Measurements from ENCODE around the gene DGKD. TPM values are rescaled to one million over a fixed set of nuclear protein-coding genes. Genes with fewer than 3 reads are reported as not detected.

Gene DGKD
- total RNA-seq, 2 donors from 2014 or later, result 21.5 to 63.1 TPM

DNA sequence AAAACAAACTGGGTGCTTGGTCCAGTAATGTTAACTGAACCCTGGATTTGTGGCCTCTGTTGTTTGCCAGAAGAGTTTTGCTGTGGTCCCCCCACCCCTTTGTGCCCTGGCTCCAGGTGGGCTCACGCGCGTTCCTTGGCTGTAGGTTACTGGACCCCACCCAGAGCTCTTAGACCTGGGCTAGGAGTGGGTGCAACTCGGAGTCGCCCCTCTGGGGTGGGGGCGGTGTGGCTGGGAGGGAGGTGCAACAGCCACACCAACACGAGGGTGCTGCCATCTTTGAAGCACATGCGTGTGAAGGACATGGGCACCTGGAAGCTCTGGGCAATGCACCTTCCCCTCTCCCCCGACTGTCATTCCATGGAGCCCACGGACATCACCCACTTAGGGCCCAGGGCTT is 119.6 kb downstream of the DGKD start:
- H3K4me3 ChIP-seq, result no peak overlapping the region
- 97% methylated on average over 10 of the region's 10 CpGs for WGBS
- no peaks in the 10 kb centered on the region for H3K9me3 ChIP-seq
- no peak for DNase-seq (ENCODE audit: low spot score)
- peaks cover 0 to 5% of the 10 kb centered on the region in 2 donors for H3K36me3 ChIP-seq
- no peaks in the 10 kb centered on the region for H3K27me3 ChIP-seq (replicated peaks; ENCODE audit: insufficient read depth)
- intact Hi-C loops (cut with DNase I), result no loop called here
- no peak for TF ChIP-seq POLR2AphosphoS5 (IDR thresholded peaks at IDR 0.05)
- TF ChIP-seq, protein P1, sequence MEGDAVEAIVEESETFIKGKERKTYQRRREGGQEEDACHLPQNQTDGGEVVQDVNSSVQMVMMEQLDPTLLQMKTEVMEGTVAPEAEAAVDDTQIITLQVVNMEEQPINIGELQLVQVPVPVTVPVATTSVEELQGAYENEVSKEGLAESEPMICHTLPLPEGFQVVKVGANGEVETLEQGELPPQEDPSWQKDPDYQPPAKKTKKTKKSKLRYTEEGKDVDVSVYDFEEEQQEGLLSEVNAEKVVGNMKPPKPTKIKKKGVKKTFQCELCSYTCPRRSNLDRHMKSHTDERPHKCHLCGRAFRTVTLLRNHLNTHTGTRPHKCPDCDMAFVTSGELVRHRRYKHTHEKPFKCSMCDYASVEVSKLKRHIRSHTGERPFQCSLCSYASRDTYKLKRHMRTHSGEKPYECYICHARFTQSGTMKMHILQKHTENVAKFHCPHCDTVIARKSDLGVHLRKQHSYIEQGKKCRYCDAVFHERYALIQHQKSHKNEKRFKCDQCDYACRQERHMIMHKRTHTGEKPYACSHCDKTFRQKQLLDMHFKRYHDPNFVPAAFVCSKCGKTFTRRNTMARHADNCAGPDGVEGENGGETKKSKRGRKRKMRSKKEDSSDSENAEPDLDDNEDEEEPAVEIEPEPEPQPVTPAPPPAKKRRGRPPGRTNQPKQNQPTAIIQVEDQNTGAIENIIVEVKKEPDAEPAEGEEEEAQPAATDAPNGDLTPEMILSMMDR (IDR thresholded peaks at IDR 0.05), result no peak
- H3K27ac ChIP-seq, result peak overlapping the region in 1 of 2 donors; percentile 15
- H3K4me1 ChIP-seq (replicated peaks), result no peaks in the 10 kb centered on the region

DNA sequence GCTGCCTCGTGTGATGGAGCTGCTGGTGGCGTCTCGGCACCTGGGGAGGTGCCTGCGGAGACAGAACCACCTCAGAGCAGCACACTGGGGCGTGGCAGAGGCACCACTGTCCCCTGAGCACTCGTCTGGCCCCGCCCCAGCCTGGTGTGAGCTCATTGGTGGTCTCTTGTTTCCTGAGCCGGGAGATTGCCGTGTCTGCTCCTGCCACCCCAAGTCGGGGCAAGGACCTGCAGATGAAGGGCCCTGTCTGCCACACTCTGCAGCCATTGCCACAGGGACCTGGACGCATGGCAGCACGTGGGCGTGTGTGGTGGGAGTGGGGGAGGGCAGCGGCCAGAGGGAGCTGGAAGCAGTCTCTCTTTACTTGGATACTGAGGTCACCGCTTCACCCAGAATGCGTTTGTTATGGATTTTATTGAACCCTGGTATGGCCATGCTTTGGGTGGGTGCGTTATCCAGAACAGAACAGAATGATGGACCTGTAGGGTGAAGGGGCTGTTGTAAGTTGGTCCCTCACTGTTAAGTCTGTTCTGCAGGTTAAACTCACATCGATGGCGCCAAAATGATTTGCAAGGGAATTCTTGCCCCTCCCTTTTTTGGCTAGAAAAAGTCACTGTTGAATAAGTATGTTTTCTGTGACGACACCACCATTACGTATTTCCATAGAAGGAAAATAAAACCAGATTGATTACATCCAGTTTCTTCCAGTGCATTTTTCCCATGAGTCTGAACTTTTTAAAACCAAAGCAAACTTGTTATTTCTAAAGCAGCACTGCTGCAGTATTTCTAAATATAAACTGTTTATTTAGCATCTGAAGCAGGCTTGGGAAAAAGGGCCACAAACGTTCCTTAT is 120.2 kb downstream of the DGKD start:
- H3K4me1 ChIP-seq (replicated peaks), result no peaks in the 10 kb centered on the region
- no peak overlapping the region for H3K4me3 ChIP-seq
- TF ChIP-seq POLR2AphosphoS5 (IDR thresholded peaks at IDR 0.05) (no peak), POLR2A (IDR thresholded peaks at IDR 0.05) (no peak)
- TF ChIP-seq, protein P1 (IDR thresholded peaks at IDR 0.05), result no peak
- H3K27me3 ChIP-seq (replicated peaks; ENCODE audit: insufficient read depth), result no peaks in the 10 kb centered on the region
- intact Hi-C loops (cut with DNase I), result no loop called here
- no peak for DNase-seq (ENCODE audit: low spot score)
- H3K36me3 ChIP-seq, result peaks cover 0 to 4% of the 10 kb centered on the region in 2 donors
- peak overlapping the region in 1 of 2 donors; percentile 27 for H3K27ac ChIP-seq
- H3K9me3 ChIP-seq, result no peaks in the 10 kb centered on the region
- 69% methylated on average over 22 of the region's 22 CpGs for WGBS

DNA sequence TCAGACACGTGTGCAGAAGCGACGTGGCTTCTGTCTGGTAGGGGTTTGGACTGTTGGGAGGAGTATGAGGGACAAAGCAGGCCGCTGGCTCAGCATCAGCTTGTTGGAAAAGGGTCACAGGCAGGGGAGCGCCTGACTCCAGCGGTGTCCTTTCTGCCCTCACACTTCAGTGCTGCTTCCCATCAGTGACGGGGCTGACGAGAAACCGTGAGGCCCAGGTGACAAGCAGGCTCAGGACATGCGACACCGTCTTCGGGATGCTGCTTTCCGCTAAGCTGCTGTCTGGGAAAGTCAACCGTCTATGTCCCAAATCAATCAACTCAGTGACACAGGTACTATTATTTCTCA is 121.7 kb downstream of the DGKD start:
- no peak overlapping the region for H3K27ac ChIP-seq
- TF ChIP-seq, protein P1 (IDR thresholded peaks at IDR 0.05), result no peak
- TF ChIP-seq POLR2A (IDR thresholded peaks at IDR 0.05) (no peak), POLR2AphosphoS5 (IDR thresholded peaks at IDR 0.05) (no peak)
- no peaks in the 10 kb centered on the region for H3K36me3 ChIP-seq
- no peak overlapping the region for H3K4me3 ChIP-seq
- 88% methylated on average over 14 of the region's 14 CpGs for WGBS
- H3K9me3 ChIP-seq, result no peaks in the 10 kb centered on the region
- H3K27me3 ChIP-seq (replicated peaks; ENCODE audit: insufficient read depth), result no peaks in the 10 kb centered on the region
- peaks cover 8% of the 10 kb centered on the region for H3K4me1 ChIP-seq (replicated peaks)
- DNase-seq (ENCODE audit: low spot score), result no peak
- intact Hi-C loops (cut with DNase I), result no loop called here

DNA sequence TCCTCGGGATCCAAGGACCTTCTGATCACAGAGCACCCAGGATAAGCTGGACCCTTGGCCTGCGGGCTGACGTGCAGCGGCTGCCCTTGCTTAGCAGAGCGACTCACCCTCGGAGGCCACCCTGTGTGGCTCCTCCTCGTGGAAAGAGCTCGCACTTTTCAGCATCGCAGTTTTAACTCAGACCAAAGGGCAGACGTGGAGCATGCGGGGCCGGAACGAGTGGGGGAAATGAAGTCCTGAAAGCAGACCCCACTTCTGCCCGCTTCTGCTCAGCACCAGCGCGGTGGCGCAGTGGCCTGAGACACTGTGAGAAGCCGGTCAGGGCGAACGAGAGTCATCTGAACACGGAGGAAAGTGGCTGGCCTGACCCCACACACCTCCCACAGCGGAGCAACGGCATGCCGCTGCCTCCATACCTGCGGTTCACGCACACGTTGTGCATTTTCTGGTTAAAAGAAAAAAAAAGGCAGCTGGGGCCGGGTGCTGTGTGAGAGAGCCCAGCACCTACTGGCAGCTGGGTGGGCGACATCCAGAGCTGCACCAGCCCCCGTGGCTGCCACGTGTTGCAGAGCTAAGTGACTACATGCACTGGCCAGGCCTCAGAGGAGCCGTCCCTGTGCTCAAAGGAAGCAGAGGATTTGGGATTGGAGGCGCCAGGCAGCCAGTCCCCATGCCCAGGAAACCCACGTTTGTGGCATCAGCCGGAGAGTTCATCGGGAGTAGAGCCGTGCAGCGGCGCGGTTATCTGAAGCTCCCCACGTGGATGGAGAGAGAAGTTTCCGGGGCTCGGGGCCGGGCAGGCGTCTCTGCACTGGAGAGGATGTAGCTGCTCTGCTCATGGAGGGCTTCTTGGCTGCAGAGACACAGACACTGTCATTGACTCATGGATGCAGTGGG is 122.6 kb downstream of the DGKD start:
- H3K36me3 ChIP-seq, result no peaks in the 10 kb centered on the region
- H3K9me3 ChIP-seq, result no peaks in the 10 kb centered on the region
- DNase-seq (ENCODE audit: low spot score), result no peak
- 93% methylated on average over 45 of the region's 45 CpGs for WGBS
- no peaks in the 10 kb centered on the region for H3K27me3 ChIP-seq (replicated peaks; ENCODE audit: insufficient read depth)
- peaks cover 8% of the 10 kb centered on the region for H3K4me1 ChIP-seq (replicated peaks)
- TF ChIP-seq, protein P1 (IDR thresholded peaks at IDR 0.05), result no peak
- no peak for TF ChIP-seq POLR2AphosphoS5 (IDR thresholded peaks at IDR 0.05)
- TF ChIP-seq POLR2A (IDR thresholded peaks at IDR 0.05), result no peak
- intact Hi-C loops (cut with DNase I), result no loop called here
- H3K4me3 ChIP-seq, result no peak overlapping the region
- no peak overlapping the region for H3K27ac ChIP-seq

Data from prostate gland (tissue), 2 donors.